ENCODE data around the gene KIF26A.

KIF26A gene

GRCh38 chr14:104142136-104142945 is 4.0 kb downstream of the KIF26A start:
- H3K4me3 ChIP-seq (ENCODE audit: low read length), result no peak overlapping the region
- H3K4me1 ChIP-seq (ENCODE audit: control insufficient read depth, insufficient read depth, low read length), result no peaks in the 10 kb centered on the region
- peaks cover 4% of the 10 kb centered on the region for H3K27me3 ChIP-seq (ENCODE audit: control insufficient read depth, insufficient read depth, low read length)
- H3K9ac ChIP-seq (ENCODE audit: low read length), result no peak overlapping the region
- no peaks in the 10 kb centered on the region for H3K36me3 ChIP-seq (ENCODE audit: control insufficient read depth, insufficient read depth, low read length)
- H3K27ac ChIP-seq (ENCODE audit: low read depth, low read length), result no peak overlapping the region

GRCh38 chr14:104142946-104143470 is 4.6 kb downstream of the KIF26A start:
- Histone ChIP-seq H3K36me3 (ENCODE audit: control insufficient read depth, insufficient read depth, low read length) (no peaks in the 10 kb centered on the region), H3K27ac (ENCODE audit: low read depth, low read length) (no peak overlapping the region), H3K4me3 (ENCODE audit: low read length) (no peak overlapping the region), H3K4me1 (ENCODE audit: control insufficient read depth, insufficient read depth, low read length) (no peaks in the 10 kb centered on the region), H3K9ac (ENCODE audit: low read length) (no peak overlapping the region), H3K27me3 (ENCODE audit: control insufficient read depth, insufficient read depth, low read length) (peaks cover 4% of the 10 kb centered on the region)

- Histone ChIP-seq H3K27me3 (ENCODE audit: control insufficient read depth, insufficient read depth, low read length) (peaks cover 4% of the 10 kb centered on the region), H3K36me3 (ENCODE audit: control insufficient read depth, insufficient read depth, low read length) (no peaks in the 10 kb centered on the region), H3K4me1 (ENCODE audit: control insufficient read depth, insufficient read depth, low read length) (no peaks in the 10 kb centered on the region), H3K9ac (ENCODE audit: low read length) (no peak overlapping the region), H3K4me3 (ENCODE audit: low read length) (no peak overlapping the region), H3K27ac (ENCODE audit: low read depth, low read length) (no peak overlapping the region)
These were observed 5.4 kb downstream of the KIF26A start for GRCh38 chr14:104143521-104144452.

GRCh38 chr14:104144453-104144790 is 6.0 kb downstream of the KIF26A start:
- H3K9ac ChIP-seq (ENCODE audit: low read length), result no peak overlapping the region
- no peak overlapping the region for H3K27ac ChIP-seq (ENCODE audit: low read depth, low read length)
- H3K4me3 ChIP-seq (ENCODE audit: low read length), result no peak overlapping the region
- no peaks in the 10 kb centered on the region for H3K36me3 ChIP-seq (ENCODE audit: control insufficient read depth, insufficient read depth, low read length)
- no peaks in the 10 kb centered on the region for H3K4me1 ChIP-seq (ENCODE audit: control insufficient read depth, insufficient read depth, low read length)
- peaks cover under 1% of the 10 kb centered on the region for H3K27me3 ChIP-seq (ENCODE audit: control insufficient read depth, insufficient read depth, low read length)

- Histone ChIP-seq H3K27ac (ENCODE audit: low read depth, low read length) (no peak overlapping the region), H3K4me1 (ENCODE audit: control insufficient read depth, insufficient read depth, low read length) (no peaks in the 10 kb centered on the region), H3K27me3 (ENCODE audit: control insufficient read depth, insufficient read depth, low read length) (no peaks in the 10 kb centered on the region), H3K9ac (ENCODE audit: low read length) (no peak overlapping the region), H3K4me3 (ENCODE audit: low read length) (no peak overlapping the region), H3K36me3 (ENCODE audit: control insufficient read depth, insufficient read depth, low read length) (no peaks in the 10 kb centered on the region)
These were observed 6.8 kb downstream of the KIF26A start for GRCh38 chr14:104144911-104145825.

GRCh38 chr14:104145826-104146601 is 7.6 kb downstream of the KIF26A start:
- Histone ChIP-seq H3K4me3 (ENCODE audit: low read length) (no peak overlapping the region), H3K36me3 (ENCODE audit: control insufficient read depth, insufficient read depth, low read length) (no peaks in the 10 kb centered on the region), H3K4me1 (ENCODE audit: control insufficient read depth, insufficient read depth, low read length) (no peaks in the 10 kb centered on the region), H3K9ac (ENCODE audit: low read length) (no peak overlapping the region), H3K27ac (ENCODE audit: low read depth, low read length) (no peak overlapping the region), H3K27me3 (ENCODE audit: control insufficient read depth, insufficient read depth, low read length) (no peaks in the 10 kb centered on the region)

GRCh38 chr14:104146651-104147345 is 8.4 kb downstream of the KIF26A start:
- no peaks in the 10 kb centered on the region for H3K4me1 ChIP-seq (ENCODE audit: control insufficient read depth, insufficient read depth, low read length)
- H3K27ac ChIP-seq (ENCODE audit: low read depth, low read length), result no peak overlapping the region
- no peak overlapping the region for H3K4me3 ChIP-seq (ENCODE audit: low read length)
- no peaks in the 10 kb centered on the region for H3K27me3 ChIP-seq (ENCODE audit: control insufficient read depth, insufficient read depth, low read length)
- H3K36me3 ChIP-seq (ENCODE audit: control insufficient read depth, insufficient read depth, low read length), result no peaks in the 10 kb centered on the region
- no peak overlapping the region for H3K9ac ChIP-seq (ENCODE audit: low read length)

- no peaks in the 10 kb centered on the region for H3K36me3 ChIP-seq (ENCODE audit: control insufficient read depth, insufficient read depth, low read length)
- H3K27me3 ChIP-seq (ENCODE audit: control insufficient read depth, insufficient read depth, low read length), result no peaks in the 10 kb centered on the region
- H3K4me1 ChIP-seq (ENCODE audit: control insufficient read depth, insufficient read depth, low read length), result no peaks in the 10 kb centered on the region
- H3K27ac ChIP-seq (ENCODE audit: low read depth, low read length), result no peak overlapping the region
- H3K4me3 ChIP-seq (ENCODE audit: low read length), result no peak overlapping the region
- H3K9ac ChIP-seq (ENCODE audit: low read length), result no peak overlapping the region
These were observed 9.1 kb downstream of the KIF26A start for GRCh38 chr14:104147346-104148125.

- no peak overlapping the region for H3K4me3 ChIP-seq (ENCODE audit: low read length)
- H3K27ac ChIP-seq (ENCODE audit: low read depth, low read length), result no peak overlapping the region
- no peaks in the 10 kb centered on the region for H3K36me3 ChIP-seq (ENCODE audit: control insufficient read depth, insufficient read depth, low read length)
- no peak overlapping the region for H3K9ac ChIP-seq (ENCODE audit: low read length)
- H3K4me1 ChIP-seq (ENCODE audit: control insufficient read depth, insufficient read depth, low read length), result no peaks in the 10 kb centered on the region
- no peaks in the 10 kb centered on the region for H3K27me3 ChIP-seq (ENCODE audit: control insufficient read depth, insufficient read depth, low read length)
These were observed 10.3 kb downstream of the KIF26A start for GRCh38 chr14:104148433-104149277.

- H3K36me3 ChIP-seq (ENCODE audit: control insufficient read depth, insufficient read depth, low read length), result no peaks in the 10 kb centered on the region
- H3K4me1 ChIP-seq (ENCODE audit: control insufficient read depth, insufficient read depth, low read length), result no peaks in the 10 kb centered on the region
- no peak overlapping the region for H3K4me3 ChIP-seq (ENCODE audit: low read length)
- no peak overlapping the region for H3K27ac ChIP-seq (ENCODE audit: low read depth, low read length)
- H3K9ac ChIP-seq (ENCODE audit: low read length), result no peak overlapping the region
- H3K27me3 ChIP-seq (ENCODE audit: control insufficient read depth, insufficient read depth, low read length), result no peaks in the 10 kb centered on the region
These were observed 10.8 kb downstream of the KIF26A start for GRCh38 chr14:104149278-104149595.
